ENCODE measurements around the gene WDFY4.

DNA sequence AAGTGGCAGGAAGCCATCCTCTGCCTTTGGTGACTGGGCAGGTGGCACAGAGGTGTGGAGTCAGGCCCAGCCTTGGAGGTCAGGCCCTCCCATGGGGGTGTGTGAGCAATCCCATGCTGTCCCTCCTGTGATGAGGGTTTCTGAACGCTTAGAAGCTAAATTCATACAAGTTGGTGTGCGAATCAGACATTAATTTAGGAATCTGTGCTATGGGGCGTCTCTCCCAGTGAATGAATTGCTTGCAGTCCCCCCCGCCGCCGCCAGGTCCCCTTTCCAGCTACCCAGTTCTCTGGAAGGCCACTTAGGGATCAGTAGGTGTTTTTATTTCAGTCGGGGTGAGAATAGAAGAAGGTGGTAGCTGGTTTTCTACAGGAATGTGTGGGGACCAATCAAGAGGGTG, 217.4 kb downstream of the WDFY4 start:
- TF ChIP-seq, protein P1, sequence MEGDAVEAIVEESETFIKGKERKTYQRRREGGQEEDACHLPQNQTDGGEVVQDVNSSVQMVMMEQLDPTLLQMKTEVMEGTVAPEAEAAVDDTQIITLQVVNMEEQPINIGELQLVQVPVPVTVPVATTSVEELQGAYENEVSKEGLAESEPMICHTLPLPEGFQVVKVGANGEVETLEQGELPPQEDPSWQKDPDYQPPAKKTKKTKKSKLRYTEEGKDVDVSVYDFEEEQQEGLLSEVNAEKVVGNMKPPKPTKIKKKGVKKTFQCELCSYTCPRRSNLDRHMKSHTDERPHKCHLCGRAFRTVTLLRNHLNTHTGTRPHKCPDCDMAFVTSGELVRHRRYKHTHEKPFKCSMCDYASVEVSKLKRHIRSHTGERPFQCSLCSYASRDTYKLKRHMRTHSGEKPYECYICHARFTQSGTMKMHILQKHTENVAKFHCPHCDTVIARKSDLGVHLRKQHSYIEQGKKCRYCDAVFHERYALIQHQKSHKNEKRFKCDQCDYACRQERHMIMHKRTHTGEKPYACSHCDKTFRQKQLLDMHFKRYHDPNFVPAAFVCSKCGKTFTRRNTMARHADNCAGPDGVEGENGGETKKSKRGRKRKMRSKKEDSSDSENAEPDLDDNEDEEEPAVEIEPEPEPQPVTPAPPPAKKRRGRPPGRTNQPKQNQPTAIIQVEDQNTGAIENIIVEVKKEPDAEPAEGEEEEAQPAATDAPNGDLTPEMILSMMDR (IDR thresholded peaks at IDR 0.05 in 2 of 3, conservative IDR thresholded peaks at IDR 0.05 in 1 of 3; ENCODE audit: borderline replicate concordance in 1 of 3, insufficient read depth in 1 of 3, low read depth in 2 of 3, low read length in 2 of 3): no peak
- TF ChIP-seq YY1 (IDR thresholded peaks at IDR 0.05; ENCODE audit: extremely low read depth, insufficient replicate concordance, low read depth, low read length): no peak
- TF ChIP-seq, protein P2, sequence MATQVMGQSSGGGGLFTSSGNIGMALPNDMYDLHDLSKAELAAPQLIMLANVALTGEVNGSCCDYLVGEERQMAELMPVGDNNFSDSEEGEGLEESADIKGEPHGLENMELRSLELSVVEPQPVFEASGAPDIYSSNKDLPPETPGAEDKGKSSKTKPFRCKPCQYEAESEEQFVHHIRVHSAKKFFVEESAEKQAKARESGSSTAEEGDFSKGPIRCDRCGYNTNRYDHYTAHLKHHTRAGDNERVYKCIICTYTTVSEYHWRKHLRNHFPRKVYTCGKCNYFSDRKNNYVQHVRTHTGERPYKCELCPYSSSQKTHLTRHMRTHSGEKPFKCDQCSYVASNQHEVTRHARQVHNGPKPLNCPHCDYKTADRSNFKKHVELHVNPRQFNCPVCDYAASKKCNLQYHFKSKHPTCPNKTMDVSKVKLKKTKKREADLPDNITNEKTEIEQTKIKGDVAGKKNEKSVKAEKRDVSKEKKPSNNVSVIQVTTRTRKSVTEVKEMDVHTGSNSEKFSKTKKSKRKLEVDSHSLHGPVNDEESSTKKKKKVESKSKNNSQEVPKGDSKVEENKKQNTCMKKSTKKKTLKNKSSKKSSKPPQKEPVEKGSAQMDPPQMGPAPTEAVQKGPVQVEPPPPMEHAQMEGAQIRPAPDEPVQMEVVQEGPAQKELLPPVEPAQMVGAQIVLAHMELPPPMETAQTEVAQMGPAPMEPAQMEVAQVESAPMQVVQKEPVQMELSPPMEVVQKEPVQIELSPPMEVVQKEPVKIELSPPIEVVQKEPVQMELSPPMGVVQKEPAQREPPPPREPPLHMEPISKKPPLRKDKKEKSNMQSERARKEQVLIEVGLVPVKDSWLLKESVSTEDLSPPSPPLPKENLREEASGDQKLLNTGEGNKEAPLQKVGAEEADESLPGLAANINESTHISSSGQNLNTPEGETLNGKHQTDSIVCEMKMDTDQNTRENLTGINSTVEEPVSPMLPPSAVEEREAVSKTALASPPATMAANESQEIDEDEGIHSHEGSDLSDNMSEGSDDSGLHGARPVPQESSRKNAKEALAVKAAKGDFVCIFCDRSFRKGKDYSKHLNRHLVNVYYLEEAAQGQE (IDR thresholded peaks at IDR 0.05; ENCODE audit: low read depth): no peak
- TF ChIP-seq SIN3A (IDR thresholded peaks at IDR 0.05; ENCODE audit: low read depth): no peak
- TF ChIP-seq CBX3 (IDR thresholded peaks at IDR 0.05; ENCODE audit: low read depth): no peak
- TF ChIP-seq, protein P3, sequence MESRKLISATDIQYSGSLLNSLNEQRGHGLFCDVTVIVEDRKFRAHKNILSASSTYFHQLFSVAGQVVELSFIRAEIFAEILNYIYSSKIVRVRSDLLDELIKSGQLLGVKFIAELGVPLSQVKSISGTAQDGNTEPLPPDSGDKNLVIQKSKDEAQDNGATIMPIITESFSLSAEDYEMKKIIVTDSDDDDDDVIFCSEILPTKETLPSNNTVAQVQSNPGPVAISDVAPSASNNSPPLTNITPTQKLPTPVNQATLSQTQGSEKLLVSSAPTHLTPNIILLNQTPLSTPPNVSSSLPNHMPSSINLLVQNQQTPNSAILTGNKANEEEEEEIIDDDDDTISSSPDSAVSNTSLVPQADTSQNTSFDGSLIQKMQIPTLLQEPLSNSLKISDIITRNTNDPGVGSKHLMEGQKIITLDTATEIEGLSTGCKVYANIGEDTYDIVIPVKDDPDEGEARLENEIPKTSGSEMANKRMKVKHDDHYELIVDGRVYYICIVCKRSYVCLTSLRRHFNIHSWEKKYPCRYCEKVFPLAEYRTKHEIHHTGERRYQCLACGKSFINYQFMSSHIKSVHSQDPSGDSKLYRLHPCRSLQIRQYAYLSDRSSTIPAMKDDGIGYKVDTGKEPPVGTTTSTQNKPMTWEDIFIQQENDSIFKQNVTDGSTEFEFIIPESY (IDR thresholded peaks at IDR 0.05; ENCODE audit: extremely low read depth, insufficient replicate concordance, low read length): no peak
- no peak for TF ChIP-seq SP1 (IDR thresholded peaks at IDR 0.05; ENCODE audit: low read depth)
- no peak for TF ChIP-seq SRF (IDR thresholded peaks at IDR 0.05; ENCODE audit: low read depth)
- no peak for TF ChIP-seq FOSL1 (IDR thresholded peaks at IDR 0.05; ENCODE audit: low read depth)
- TF ChIP-seq ZNF274 (IDR thresholded peaks at IDR 0.05; ENCODE audit: low read depth, low read length): no peak
- TF ChIP-seq POLR2A (IDR thresholded peaks at IDR 0.05; ENCODE audit: borderline replicate concordance, extremely low read depth, insufficient read depth, insufficient read length): no peak
- TF ChIP-seq POLR2AphosphoS5 (IDR thresholded peaks at IDR 0.05; ENCODE audit: low read depth, low read length): no peak
